Measurements from ENCODE around the gene RAP1GAP.

- no peak for TF ChIP-seq CTCF (IDR thresholded peaks at IDR 0.05)
- no peak for TF ChIP-seq POLR2A (IDR thresholded peaks at IDR 0.05)
These were observed 47.3 kb downstream of the RAP1GAP start for GRCh38 chr1:21621761-21622436.
